ENCODE results near the gene DDX41.

DDX41 gene

GRCh38 chr5:177527595-177527994 is 10.8 kb upstream of the DDX41 start:
- no peak for TF ChIP-seq CTCF (IDR thresholded peaks at IDR 0.05; ENCODE audit: unreplicated experiment in 3 of 3)
- H3K4me3 Mint-ChIP-seq: no peak overlapping the region
- peaks cover 7% of the 10 kb centered on the region for H3K4me1 Mint-ChIP-seq
- no peaks in the 10 kb centered on the region for H3K27me3 Mint-ChIP-seq (ENCODE audit: low read depth)
- H3K27ac Mint-ChIP-seq: no peak overlapping the region
- H3K36me3 Mint-ChIP-seq (ENCODE audit: low read depth): peaks cover 32% of the 10 kb centered on the region
- no peaks in the 10 kb centered on the region for H3K9me3 Mint-ChIP-seq

GRCh38 chr5:177526791-177527190 is 10.0 kb upstream of the DDX41 start:
- no peaks in the 10 kb centered on the region for H3K9me3 Mint-ChIP-seq
- no peak for TF ChIP-seq CTCF (IDR thresholded peaks at IDR 0.05; ENCODE audit: unreplicated experiment in 3 of 3)
- no peak overlapping the region for H3K27ac Mint-ChIP-seq
- no peak overlapping the region for H3K4me3 Mint-ChIP-seq
- peaks cover 24% of the 10 kb centered on the region for H3K36me3 Mint-ChIP-seq (ENCODE audit: low read depth)
- no peaks in the 10 kb centered on the region for H3K27me3 Mint-ChIP-seq (ENCODE audit: low read depth)
- H3K4me1 Mint-ChIP-seq: peaks cover 7% of the 10 kb centered on the region

- no peak overlapping the region for H3K4me3 Mint-ChIP-seq
- H3K9me3 Mint-ChIP-seq: no peaks in the 10 kb centered on the region
- TF ChIP-seq CTCF (IDR thresholded peaks at IDR 0.05; ENCODE audit: unreplicated experiment in 3 of 3): no peak
- peaks cover 28% of the 10 kb centered on the region for H3K36me3 Mint-ChIP-seq (ENCODE audit: low read depth)
- peaks cover 11% of the 10 kb centered on the region for H3K4me1 Mint-ChIP-seq
- no peak overlapping the region for H3K27ac Mint-ChIP-seq
- H3K27me3 Mint-ChIP-seq (ENCODE audit: low read depth): no peaks in the 10 kb centered on the region
Measured at GRCh38 chr5:177526191-177526590, 9.4 kb upstream of the DDX41 start.

- Mint-ChIP-seq H3K4me3 (no peak overlapping the region), H3K9me3 (no peaks in the 10 kb centered on the region), H3K4me1 (peaks cover 16% of the 10 kb centered on the region), H3K27ac (no peak overlapping the region), H3K36me3 (ENCODE audit: low read depth) (peaks cover 26% of the 10 kb centered on the region), H3K27me3 (ENCODE audit: low read depth) (no peaks in the 10 kb centered on the region)
- no peak for TF ChIP-seq CTCF (IDR thresholded peaks at IDR 0.05; ENCODE audit: unreplicated experiment in 3 of 3)
Measured at GRCh38 chr5:177524941-177525655, 8.3 kb upstream of the DDX41 start.

- H3K9me3 Mint-ChIP-seq: no peaks in the 10 kb centered on the region
- H3K27me3 Mint-ChIP-seq (ENCODE audit: low read depth): no peaks in the 10 kb centered on the region
- H3K4me1 Mint-ChIP-seq: peaks cover 20% of the 10 kb centered on the region
- TF ChIP-seq CTCF (IDR thresholded peaks at IDR 0.05; ENCODE audit: unreplicated experiment in 3 of 3): no peak
- H3K36me3 Mint-ChIP-seq (ENCODE audit: low read depth): peaks cover 31% of the 10 kb centered on the region
- no peak overlapping the region for H3K27ac Mint-ChIP-seq
- no peak overlapping the region for H3K4me3 Mint-ChIP-seq
Measured at GRCh38 chr5:177524539-177524900, 7.8 kb upstream of the DDX41 start.
